Psoas muscle (tissue), 8 donors: ENCODE data around the gene SLC22A8. TPM values are rescaled to one million over a fixed set of nuclear protein-coding genes. Genes with fewer than 3 reads are reported as not detected.

ENCODE experiments used
- ATAC-seq, 4 donors: fragments of 200-7000 bp; cut with Tn5 transposase; one replicate each; pipeline ENCODE4 v1.9.1; 2020; ENCODE audit warnings: moderate library complexity in 3 of 4, mild to moderate bottlenecking in 2 of 4
- DNase-seq, 2 donors: peaks; one replicate each; pipeline ENCODE4 v3.0.0-alpha.2; 2020
- H3K27ac ChIP-seq: fragments of 200-600 bp; one replicate; pipeline ENCODE4 v1.8.0; 2022
- H3K27me3 ChIP-seq, 3 donors: fragments of 200-600 bp in 1 of 3; one replicate each; pipeline versions ENCODE4 v1.6.1 to v1.8.0; 2013 to 2022; ENCODE audit warnings: low read length in 2 of 3, mild to moderate bottlenecking in 2 of 3, moderate library complexity in 1 of 3; ENCODE audit not compliant: insufficient read depth in 3 of 3
- H3K36me3 ChIP-seq, 2 donors: fragments of 200-600 bp in 1 of 2; one replicate each; pipeline versions ENCODE4 v1.6.1 to v1.8.0; 2013 to 2022; ENCODE audit warnings: low read depth in 1 of 2, mild to moderate bottlenecking in 1 of 2, moderate library complexity in 1 of 2; ENCODE audit not compliant: insufficient read depth in 1 of 2
- H3K4me1 ChIP-seq: fragments of 200-600 bp; one replicate; pipeline ENCODE4 v1.8.0; 2022
- H3K4me3 ChIP-seq: fragments of 200-600 bp; one replicate; pipeline ENCODE4 v1.8.0; 2022; ENCODE audit warnings: mild to moderate bottlenecking
- H3K9me3 ChIP-seq: fragments of 200-600 bp; one replicate; pipeline ENCODE4 v1.8.0; 2022
- CTCF ChIP-seq: fragments of 200-600 bp; IDR thresholded peaks from one replicate; pipeline ENCODE4 v1.8.0; 2022; ENCODE audit warnings: antibody characterized with exemption
- WGBS, 3 donors: extraction: QIAGEN DNeasy Blood & Tissue Kit; methylation state at CpG; one replicate each; pipeline versions ENCODE4 v1.1.6 to v1.1.7; 2013; 5-methylcytosine and 5-hydroxymethylcytosine counted together
- intact Hi-C, 2 donors: fragments of 100-400 bp; cut with DNase I; formaldehyde crosslinking; loops; one replicate each; pipeline versions ENCODE4 v1.11.0 to v1.14.2; 2022
- polyA plus RNA-seq, 3 donors: library from polyadenylated mRNA; stranded (reverse); fragments of 200-250 nt; gene quantifications; one replicate each; pipeline ENCODE4 v1.2.3, GENCODE V29; 2013
- total RNA-seq, 4 donors: library from RNA; stranded (reverse); fragmentation: NEBNext Ultra II Directional in 2 of 4; extraction: Animal tissue kit (Norgen Biotek cat#: 25700) in 2 of 4; gene quantifications; one replicate each; pipeline versions ENCODE4 v1.2.1 to v1.2.4, GENCODE V29; 2021 to 2023
- donor health status: healthy with polysubstance abuse.
- donor health status: DM: no; HTN: no; CAD: no; lungs with moderate emphysema.
- donor health status: Bipolar disorder and iron deficiency.
- donor health status: healthy.
- donor health status: DM: yes; HTN: yes; CAD: no.
- donor health status: DM: no; HTN: no; CAD: no.
- donor health status: DM: no; HTN: no; CAD: no.
- donor health status: DM: yes; HTN: yes; CAD: no.

The SLC22A8 gene
- total and polyA plus RNA-seq, 7 donors, result not detected

GRCh38 chr11:62976109-62976508, 39.5 kb downstream of the SLC22A8 start:
- H3K4me3 ChIP-seq, result no peak overlapping the region
- ATAC-seq (no peak), DNase-seq (no peak)
- no peaks in the 10 kb centered on the region for H3K27me3 ChIP-seq
- no peaks in the 10 kb centered on the region for H3K36me3 ChIP-seq
- intact Hi-C loops, result loop anchor here in 1 of 2 donors (2.0 kb wide), 1 partner anchor 69 kb away; no protein-coding TSS in a partner anchor
- H3K9me3 ChIP-seq, result no peaks in the 10 kb centered on the region
- H3K4me1 ChIP-seq, result peaks cover 3% of the 10 kb centered on the region
- no peak for TF ChIP-seq CTCF
- H3K27ac ChIP-seq, result no peak overlapping the region
- WGBS, 3 donors, result 62 to 74% (median 64%) methylated on average over 5 of the region's 5 CpGs

GRCh38 chr11:62974848-62975522, 40.7 kb downstream of the SLC22A8 start:
- TF ChIP-seq CTCF, result peak; percentile 44
- ATAC-seq (peak in 3 of 4 donors; percentile 30 to 78 (median 63)), DNase-seq (peak in 1 of 2 donors; percentile 68)
- 5 to 16% (median 5%) methylated on average over 8 to 9 of the region's 9 CpGs for WGBS, 3 donors
- H3K4me1 ChIP-seq, result peaks cover 3% of the 10 kb centered on the region
- no peak overlapping the region for H3K4me3 ChIP-seq
- no peak overlapping the region for H3K27ac ChIP-seq
- no peaks in the 10 kb centered on the region for H3K9me3 ChIP-seq
- intact Hi-C loops, result no loop called here
- no peaks in the 10 kb centered on the region for H3K36me3 ChIP-seq
- no peaks in the 10 kb centered on the region for H3K27me3 ChIP-seq

- 44 to 52% (median 45%) methylated on average over 2 of the region's 2 CpGs for WGBS, 3 donors
- DNase-seq, result no peak
- H3K36me3 ChIP-seq, result no peaks in the 10 kb centered on the region
- no peak for TF ChIP-seq CTCF
- H3K4me3 ChIP-seq, result no peak overlapping the region
- H3K9me3 ChIP-seq, result no peaks in the 10 kb centered on the region
- intact Hi-C loops, result no loop called here
- H3K27ac ChIP-seq, result no peak overlapping the region
- H3K27me3 ChIP-seq, result no peaks in the 10 kb centered on the region
- no peak for ATAC-seq
- no peaks in the 10 kb centered on the region for H3K4me1 ChIP-seq
Observed at GRCh38 chr11:62965574-62965973, 50.1 kb downstream of the SLC22A8 start.

- 45 to 56% (median 50%) methylated on average over 2 to 3 of the region's 3 CpGs for WGBS, 3 donors
- Histone ChIP-seq H3K9me3 (no peaks in the 10 kb centered on the region), H3K36me3 (no peaks in the 10 kb centered on the region), H3K27me3 (no peaks in the 10 kb centered on the region), H3K4me3 (no peak overlapping the region), H3K4me1 (peaks cover 13% of the 10 kb centered on the region), H3K27ac (no peak overlapping the region)
- intact Hi-C loops, result no loop called here
- DNase-seq (no peak), ATAC-seq (no peak)
- no peak for TF ChIP-seq CTCF
Observed at GRCh38 chr11:62962391-62962790, 53.2 kb downstream of the SLC22A8 start.
